Keratinocyte (primary cell): Measurements from ENCODE around the gene NRG3. TPM values are rescaled to one million over a fixed set of nuclear protein-coding genes. Genes with fewer than 3 reads are reported as not detected.

Source experiments
- DNase-seq: peaks from one replicate; pipeline ENCODE4 v3.0.0-alpha.2; 2011; ENCODE audit warnings: low read depth, missing footprints, low spot score
- FAIRE-seq: peaks from 2 replicates; lab custom pipeline; 2011; peaks lifted over from hg19 to GRCh38; lab: Jason Lieb, UNC
- H2AFZ ChIP-seq: 2 replicates; pipeline ENCODE4 v1.6.0; 2012; ENCODE audit warnings: low read length, control low read depth, inconsistent platforms; ENCODE audit not compliant: control insufficient read depth
- H3K27ac ChIP-seq: 2 replicates; pipeline ENCODE4 v1.5.1; 2011; ENCODE audit warnings: low read length; ENCODE audit not compliant: control insufficient read depth, insufficient read depth
- H3K27me3 ChIP-seq: 3 replicates; pipeline ENCODE4 v1.6.0; 2011; ENCODE audit warnings: low read length; ENCODE audit not compliant: control insufficient read depth, insufficient read depth; ENCODE audit errors: extremely low read depth
- H3K36me3 ChIP-seq, 2 experiments: 2 replicates in 1 of 2; 3 replicates in 1 of 2; pipeline ENCODE4 v1.5.1; 2011; ENCODE audit warnings: low read length in 2 of 2, mild to moderate bottlenecking in 1 of 2; ENCODE audit not compliant: control insufficient read depth in 2 of 2, insufficient read depth in 2 of 2; ENCODE audit errors: extremely low read depth in 1 of 2
- H3K4me1 ChIP-seq: 3 replicates; pipeline ENCODE4 v1.5.1; 2011; ENCODE audit warnings: low read length; ENCODE audit not compliant: control insufficient read depth, insufficient read depth; ENCODE audit errors: extremely low read depth
- H3K4me2 ChIP-seq: 3 replicates; pipeline ENCODE4 v1.6.0; 2011; ENCODE audit warnings: low read depth, low read length; ENCODE audit not compliant: control insufficient read depth, insufficient read depth; ENCODE audit errors: extremely low read depth
- H3K4me3 ChIP-seq, 3 experiments: fragments of 200-600 bp in 1 of 3; sonication (generic) in 1 of 3; 2 replicates in 2 of 3; 3 replicates in 1 of 3; pipeline ENCODE4 v1.5.1; 2011 to 2016; ENCODE audit warnings: low read length in 3 of 3, mild to moderate bottlenecking in 3 of 3, control low read depth in 2 of 3, inconsistent platforms in 1 of 3, low read depth in 1 of 3, mixed read lengths in 1 of 3, mixed run types in 1 of 3, moderate library complexity in 1 of 3; ENCODE audit not compliant: control insufficient read depth in 2 of 3, insufficient read depth in 2 of 3; ENCODE audit errors: extremely low read depth in 1 of 3
- H3K79me2 ChIP-seq: 2 replicates; pipeline ENCODE4 v1.6.0; 2012; ENCODE audit warnings: low read length; ENCODE audit not compliant: control insufficient read depth, insufficient read depth
- H3K9ac ChIP-seq: 3 replicates; pipeline ENCODE4 v1.6.0; 2011; ENCODE audit warnings: low read length; ENCODE audit not compliant: control insufficient read depth, insufficient read depth; ENCODE audit errors: extremely low read depth
- H3K9me1 ChIP-seq: 3 replicates; pipeline ENCODE4 v1.6.0; 2011; ENCODE audit warnings: low read length; ENCODE audit not compliant: control insufficient read depth, insufficient read depth; ENCODE audit errors: extremely low read depth
- H3K9me3 ChIP-seq: 2 replicates; pipeline ENCODE4 v1.5.1; 2012; ENCODE audit warnings: low read depth, low read length; ENCODE audit not compliant: control insufficient read depth
- H4K20me1 ChIP-seq: 3 replicates; pipeline ENCODE4 v1.6.0; 2011; ENCODE audit warnings: low read length; ENCODE audit not compliant: control insufficient read depth, insufficient read depth; ENCODE audit errors: extremely low read depth
- CTCF ChIP-seq, 3 experiments: IDR thresholded peaks in 1 of 3; conservative IDR thresholded peaks in 1 of 3; optimal IDR thresholded peaks in 1 of 3; 2 replicates in 2 of 3; 3 replicates in 1 of 3; pipeline versions ENCODE3 to v1.5.1; 2011; ENCODE audit warnings: low read length in 3 of 3, mild to moderate bottlenecking in 3 of 3, moderate library complexity in 2 of 3, control low read depth in 1 of 3, inconsistent platforms in 1 of 3; ENCODE audit not compliant: insufficient read depth in 2 of 3; ENCODE audit errors: extremely low read depth in 1 of 3
- EZH2 ChIP-seq: IDR thresholded peaks from one replicate; pipeline ENCODE4 v1.6.1; 2012; ENCODE audit warnings: inconsistent platforms, mild to moderate bottlenecking, low read length, moderate library complexity
- dilution Hi-C: fragments of 300-500 bp; cut with MboI; formaldehyde crosslinking; loops from one replicate; pipeline ENCODE4 v1.7.0; 2020; ENCODE audit warnings: low sequenced_read_pairs; ENCODE audit not compliant: extremely low pct_ligation_motif_present
- polyA plus RNA-seq, 5 experiments: library from polyadenylated mRNA; depleted of rRNA in 3 of 5; stranded (reverse) in 3 of 5; stranded (forward) in 1 of 5; unstranded in 1 of 5; fragments of >200 nt; gene quantifications; 1 replicate in 1 of 5; 2 replicates in 3 of 5; 3 replicates in 1 of 5; pipeline versions ENCODE4 v1.2.1 to v1.2.3, GENCODE V29; 2011 to 2012; ENCODE audit warnings: missing spikeins in 2 of 5, low read depth in 1 of 5, low replicate concordance in 1 of 5

NRG3 gene
- polyA plus RNA-seq, 1 donor (not counting 4 experiments of a cell fraction or from before 2014, with no cell fraction given) = not detected

- H3K9ac ChIP-seq = no peak overlapping the region
- no peaks in the 10 kb centered on the region for H3K36me3 ChIP-seq
- TF ChIP-seq CTCF (optimal IDR thresholded peaks at IDR 0.05 in 1 of 3, IDR thresholded peaks at IDR 0.05 in 1 of 3, conservative IDR thresholded peaks at IDR 0.05 in 1 of 3; ENCODE audit: extremely low read depth in 1 of 3, insufficient read depth in 2 of 3, low read length in 3 of 3) (no peak), EZH2 (no peak)
- no peak overlapping the region for H2AFZ ChIP-seq
- no peaks in the 10 kb centered on the region for H3K4me1 ChIP-seq
- dilution Hi-C loops = no loop called here
- FAIRE-seq = no peak
- no peak overlapping the region for H3K4me2 ChIP-seq
- H3K9me3 ChIP-seq = no peaks in the 10 kb centered on the region
- no peaks in the 10 kb centered on the region for H4K20me1 ChIP-seq
- no peaks in the 10 kb centered on the region for H3K79me2 ChIP-seq
- H3K27me3 ChIP-seq = no peaks in the 10 kb centered on the region
- no peak overlapping the region for H3K27ac ChIP-seq
- H3K9me1 ChIP-seq = no peaks in the 10 kb centered on the region
- H3K4me3 ChIP-seq = no peak overlapping the region
- DNase-seq = no peak
Observed at GRCh38 chr10:82737549-82737948, 862.6 kb downstream of the NRG3 start.

- Histone ChIP-seq H3K9me1 (no peaks in the 10 kb centered on the region), H3K4me3 (no peak overlapping the region), H3K4me2 (no peak overlapping the region), H3K36me3 (no peaks in the 10 kb centered on the region), H3K27me3 (no peaks in the 10 kb centered on the region), H3K9ac (no peak overlapping the region), H4K20me1 (no peaks in the 10 kb centered on the region), H3K79me2 (no peaks in the 10 kb centered on the region), H3K9me3 (no peaks in the 10 kb centered on the region), H3K27ac (no peak overlapping the region), H2AFZ (no peak overlapping the region), H3K4me1 (no peaks in the 10 kb centered on the region)
- DNase-seq = no peak
- FAIRE-seq = no peak
- dilution Hi-C loops = no loop called here
- no peak for TF ChIP-seq EZH2
- TF ChIP-seq CTCF (optimal IDR thresholded peaks at IDR 0.05 in 1 of 3, IDR thresholded peaks at IDR 0.05 in 1 of 3, conservative IDR thresholded peaks at IDR 0.05 in 1 of 3; ENCODE audit: extremely low read depth in 1 of 3, insufficient read depth in 2 of 3, low read length in 3 of 3) = no peak
Observed at GRCh38 chr10:82738592-82738991, 863.6 kb downstream of the NRG3 start.
